GM12872 (cell line): ENCODE results near the gene CAVIN1.

Experiments
- CTCF ChIP-seq: IDR thresholded peaks from 3 replicates; pipeline ENCODE4 v1.5.1; 2011; ENCODE audit warnings: low read depth, mild to moderate bottlenecking, low read length, moderate library complexity; ENCODE audit not compliant: insufficient read depth

The CAVIN1 gene

GRCh38 chr17:42458497-42459255 is 35.6 kb upstream of the CAVIN1 start, which contains the start of gene ATP6V0A1:
Gene ATP6V0A1, plus strand, starts transcription at chr17:42458878. Its CDS starts 2,017 bp downstream, at chr17:42460895.
- TF ChIP-seq CTCF = no peak

GRCh38 chr17:42457107-42457792 is 34.2 kb upstream of the CAVIN1 start:
- no peak for TF ChIP-seq CTCF

GRCh38 chr17:42456223-42457106 is 33.4 kb upstream of the CAVIN1 start:
- TF ChIP-seq CTCF = no peak

GRCh38 chr17:42453439-42453838 is 30.4 kb upstream of the CAVIN1 start:
- TF ChIP-seq CTCF = no peak

DNA sequence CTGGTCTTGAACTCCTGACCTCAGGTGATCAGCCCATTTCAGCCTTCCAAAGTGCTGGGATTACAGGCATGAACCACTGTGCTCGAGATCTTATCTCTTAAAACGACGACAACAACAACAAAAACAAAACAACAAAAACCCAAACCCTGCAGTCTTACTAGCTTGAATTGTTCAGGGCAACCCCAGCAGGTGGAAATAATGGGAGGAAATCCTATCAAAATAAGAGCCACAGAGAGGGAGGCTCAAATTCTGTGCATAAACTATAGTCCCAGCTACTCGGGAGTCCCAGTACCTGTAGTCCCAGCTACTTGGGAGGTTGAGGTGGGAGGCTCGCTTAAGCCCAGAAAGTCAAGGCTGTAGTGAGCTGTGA is 19.1 kb upstream of the CAVIN1 start:
- no peak for TF ChIP-seq CTCF

- no peak for TF ChIP-seq CTCF
These were observed 18.5 kb upstream of the CAVIN1 start for GRCh38 chr17:42441371-42442195.
